Thyroid gland (tissue), 4 donors: ENCODE results near the gene TANC1.

ENCODE experiments used
- CTCF ChIP-seq, 6 experiments: fragments of 200-600 bp in 3 of 6; fragments of 450-650 bp in 3 of 6; sonication (generic) in 3 of 6; IDR thresholded peaks; one replicate each; pipeline ENCODE4 v1.5.1; 2016 to 2019; ENCODE audit warnings: antibody characterized with exemption in 6 of 6, mild to moderate bottlenecking in 2 of 6, inconsistent platforms in 1 of 6, moderate library complexity in 1 of 6
- POLR2A ChIP-seq, 2 donors: fragments of 450-650 bp; IDR thresholded peaks; one replicate each; pipeline ENCODE4 v1.6.1; 2017; ENCODE audit warnings: antibody characterized with exemption in 2 of 2, mild to moderate bottlenecking in 2 of 2, moderate library complexity in 1 of 2

DNA sequence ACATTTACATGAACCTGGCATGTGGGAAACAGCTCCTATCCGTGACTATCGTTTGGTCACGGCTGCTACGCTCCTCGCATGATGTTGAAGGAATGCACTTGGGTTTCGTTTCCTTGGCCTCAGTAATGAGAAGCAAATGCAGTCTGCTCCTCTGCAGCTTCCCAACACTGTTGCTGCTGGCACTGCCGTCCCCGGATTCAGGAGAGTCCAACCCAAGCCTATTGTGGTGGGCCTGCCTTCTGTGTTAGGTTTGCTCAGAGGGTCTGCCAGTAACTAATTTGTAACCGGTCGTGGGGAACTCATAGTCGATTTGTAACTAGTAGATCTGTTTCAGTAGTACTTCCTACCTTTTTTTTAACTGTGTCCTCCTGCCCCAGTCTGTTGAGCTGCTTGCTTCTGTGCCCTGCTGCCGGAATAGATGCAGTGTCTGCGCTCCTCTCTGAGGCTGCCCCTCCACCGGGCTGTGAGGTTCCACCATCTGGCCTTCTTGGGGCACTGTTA, 259.7 kb downstream of the TANC1 start:
- no peak for TF ChIP-seq POLR2A (IDR thresholded peaks at IDR 0.05)
- TF ChIP-seq CTCF (IDR thresholded peaks at IDR 0.05): no peak
